GM18520 (cell line): ENCODE measurements around the gene FGFR3.

Source experiments
- ATAC-seq: cut with Tn5 transposase; IDR thresholded peaks from one replicate; pipeline ENCODE4 v1.9.1; 2021; ENCODE audit not compliant: unreplicated experiment

Gene FGFR3

DNA sequence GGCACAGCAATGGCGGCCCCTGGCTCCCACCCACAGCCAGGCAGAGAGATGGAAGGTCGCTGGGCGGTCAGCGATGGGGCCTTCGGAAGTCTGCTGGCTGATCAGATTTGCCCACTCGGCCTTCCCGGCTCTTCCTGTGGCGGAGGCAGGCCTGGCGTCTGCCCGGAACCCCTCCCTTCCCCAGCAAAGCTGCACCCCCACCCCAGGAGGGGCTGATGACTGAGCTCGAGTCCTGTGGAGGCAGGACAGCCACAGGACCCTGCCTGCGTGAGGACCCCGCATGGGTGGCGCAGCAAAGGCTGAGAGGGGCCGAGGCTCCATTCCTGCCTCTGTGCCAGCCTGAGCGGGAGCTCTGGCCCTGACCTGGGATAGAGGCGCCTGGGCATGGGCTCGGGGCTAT is 37.0 kb upstream of the FGFR3 start:
- no peak for ATAC-seq

GRCh38 chr4:1756893-1757779 is 36.0 kb upstream of the FGFR3 start:
- ATAC-seq = no peak

DNA sequence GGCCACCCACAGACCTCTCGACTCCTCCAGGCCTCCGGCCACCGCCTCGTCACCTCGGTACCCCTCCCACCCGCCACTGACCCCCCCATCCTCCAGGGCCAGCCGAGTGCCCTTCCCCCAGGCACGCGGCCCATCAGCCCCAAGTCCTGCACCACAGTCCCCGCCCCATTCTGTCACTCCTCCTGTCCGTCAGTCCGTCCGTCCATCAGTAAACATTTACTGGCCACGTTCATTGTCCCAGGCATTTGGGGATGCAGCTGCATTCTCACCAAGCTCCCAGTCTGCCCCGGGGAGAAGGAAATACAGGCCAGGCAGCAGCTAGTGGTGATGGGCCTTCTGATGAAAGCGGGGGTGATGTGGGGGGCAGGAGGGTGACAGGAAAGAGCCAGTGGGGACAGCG is 35.3 kb upstream of the FGFR3 start:
- ATAC-seq = no peak

GRCh38 chr4:1758306-1759121 is 34.6 kb upstream of the FGFR3 start:
- ATAC-seq = no peak

- ATAC-seq = no peak
These were observed 33.8 kb upstream of the FGFR3 start for GRCh38 chr4:1759170-1759817.

DNA sequence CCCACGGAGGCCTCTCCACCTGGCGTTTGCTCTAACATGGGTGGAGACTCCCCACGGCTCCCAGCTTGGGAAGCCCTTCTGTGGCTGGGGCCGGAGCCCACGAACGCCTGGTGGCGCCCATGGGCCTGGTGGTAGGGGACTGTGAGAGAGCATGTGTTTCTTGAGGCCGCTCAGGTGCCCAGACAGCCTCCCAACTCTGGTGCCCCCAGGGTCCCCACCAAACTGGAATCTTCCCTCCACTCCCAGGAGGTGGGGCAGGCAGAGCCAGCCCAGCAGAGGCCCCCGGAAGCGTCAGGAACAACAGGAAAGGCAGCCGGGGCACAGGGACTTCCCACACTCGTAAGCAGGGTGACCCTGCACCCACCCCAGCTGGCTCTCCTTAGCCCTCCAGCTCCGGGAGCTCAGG is 33.3 kb upstream of the FGFR3 start:
- no peak for ATAC-seq

DNA sequence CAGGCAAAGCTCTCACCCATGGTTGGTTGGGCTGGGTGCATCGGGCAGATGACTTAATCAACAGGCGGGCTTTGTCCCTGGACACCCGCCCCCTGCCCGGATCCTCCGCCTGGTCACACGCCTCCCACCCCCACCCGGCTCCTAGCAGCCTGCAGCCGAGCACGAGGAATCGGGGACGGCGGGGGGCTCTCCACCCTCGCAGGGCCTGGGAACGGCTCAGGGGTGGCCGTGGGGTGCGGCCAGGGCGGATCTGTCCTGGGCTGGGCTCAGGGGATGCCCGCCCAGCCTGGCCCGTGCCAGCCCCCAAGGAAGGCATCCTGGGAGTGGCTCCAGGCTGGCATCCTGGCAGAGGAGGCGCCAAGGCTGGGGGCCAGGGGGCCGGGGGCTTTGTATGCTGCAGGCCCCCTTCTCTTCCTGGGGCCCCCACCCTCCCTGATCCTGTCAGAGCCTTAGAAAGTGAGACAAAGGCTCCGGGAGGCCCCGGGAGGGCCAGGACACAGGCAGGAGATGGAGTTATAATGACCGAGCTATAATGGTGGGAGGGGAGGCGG is 32.5 kb upstream of the FGFR3 start:
- ATAC-seq = no peak

DNA sequence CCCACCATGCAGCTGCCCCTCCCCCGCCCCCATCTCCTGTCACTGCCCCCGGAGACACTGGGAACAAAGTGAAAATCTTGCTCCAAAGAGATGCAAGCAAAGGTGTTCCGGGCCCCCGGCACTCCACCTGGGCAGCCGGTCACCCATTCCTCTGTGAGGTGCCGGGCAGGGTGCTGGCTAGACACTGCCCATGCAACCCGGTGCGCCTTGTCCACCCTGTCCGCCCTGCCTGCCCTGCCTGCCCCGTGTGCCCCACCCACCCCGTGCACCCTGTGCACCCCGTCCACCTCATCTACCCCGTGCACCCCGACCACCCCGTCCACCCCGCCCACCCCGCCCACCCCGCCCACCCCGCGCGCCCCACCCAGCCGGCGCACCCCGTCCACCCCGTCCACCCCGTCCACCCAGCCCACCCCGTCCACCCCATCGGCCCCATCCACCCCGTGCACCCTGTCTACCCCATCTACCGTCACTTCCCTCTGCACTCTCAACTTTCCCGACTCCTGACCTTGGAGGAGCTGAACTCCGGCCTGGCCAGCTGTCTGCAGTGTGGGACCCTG is 31.9 kb upstream of the FGFR3 start:
- ATAC-seq = no peak

GRCh38 chr4:1762264-1763010 is 30.7 kb upstream of the FGFR3 start:
- no peak for ATAC-seq

- ATAC-seq = no peak
These were observed 30.0 kb upstream of the FGFR3 start for GRCh38 chr4:1763070-1763549.

DNA sequence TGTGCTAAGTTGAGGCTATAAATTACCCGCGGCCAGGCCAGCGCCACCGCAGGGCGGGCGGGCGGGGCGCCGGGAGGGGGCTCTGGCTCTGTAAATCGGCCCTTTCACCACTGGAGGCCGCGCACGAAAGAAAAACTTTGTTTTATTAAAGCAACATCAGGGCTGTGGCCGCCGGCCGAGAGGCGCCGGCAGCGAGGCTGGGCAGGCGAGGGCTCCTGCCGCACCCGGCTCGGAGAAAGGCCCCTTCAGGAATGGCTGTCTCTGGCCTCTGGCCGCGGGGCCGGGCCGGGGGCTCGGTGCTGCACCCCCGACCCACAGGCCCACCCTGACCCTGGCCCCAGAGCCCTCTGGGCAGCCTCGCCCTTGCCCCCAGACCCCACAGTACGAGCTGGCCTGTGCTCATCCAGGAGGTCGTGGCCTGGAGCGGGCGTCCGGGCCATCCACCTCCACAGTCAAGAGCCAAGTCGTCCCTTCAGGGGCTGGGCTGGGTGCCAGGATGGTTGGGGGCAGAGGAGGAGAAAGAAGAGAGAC is 29.5 kb upstream of the FGFR3 start:
- ATAC-seq = no peak

- no peak for ATAC-seq
These were observed 28.4 kb upstream of the FGFR3 start for GRCh38 chr4:1764670-1765069.

GRCh38 chr4:1765409-1766072 is 27.6 kb upstream of the FGFR3 start:
- no peak for ATAC-seq

GRCh38 chr4:1766106-1767060 is 26.7 kb upstream of the FGFR3 start:
- no peak for ATAC-seq

GRCh38 chr4:1767061-1767769 is 25.9 kb upstream of the FGFR3 start:
- ATAC-seq = no peak

DNA sequence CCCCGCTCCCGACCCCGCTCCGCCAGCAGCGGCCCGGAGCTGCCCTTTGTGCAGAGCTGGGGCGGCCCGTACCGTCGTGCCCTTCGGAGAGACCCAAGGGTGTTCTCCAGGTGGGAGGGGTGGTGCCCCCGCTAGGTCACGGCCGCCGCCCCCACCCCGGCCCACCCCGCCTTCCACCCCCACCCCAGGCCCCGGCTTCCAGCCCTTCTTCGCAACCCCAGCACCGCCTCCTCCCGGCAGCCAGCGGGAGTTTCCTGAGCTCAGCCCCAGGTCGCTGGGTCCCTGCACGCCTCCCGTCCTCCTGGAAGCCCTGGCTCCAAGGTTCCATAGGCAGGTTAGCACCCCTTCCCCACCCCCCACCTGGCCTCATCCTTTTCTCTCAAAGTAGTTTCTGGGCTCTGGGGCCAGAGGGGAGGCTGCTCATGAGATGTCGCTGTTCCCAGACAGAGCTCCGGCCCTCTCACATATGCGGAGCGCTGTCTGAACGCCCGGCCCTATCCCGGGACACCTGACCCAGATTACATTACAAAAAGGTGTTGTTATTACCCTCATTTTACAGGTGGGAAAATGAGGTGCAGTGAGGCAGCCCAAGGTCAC is 25.2 kb upstream of the FGFR3 start:
- ATAC-seq = no peak

GRCh38 chr4:1768367-1769034 is 24.6 kb upstream of the FGFR3 start:
- ATAC-seq = no peak
